SK-N-SH treated with all-trans-retinoic acid at 6 μM for 48 hours (cell line): ENCODE measurements around the gene ALDH3A1.

Experiments used
- ATAC-seq: fragments of 200-7000 bp; cut with Tn5 transposase; 3 replicates; pipeline ENCODE4 v1.9.1; 2020; ENCODE audit warnings: mild to moderate bottlenecking, moderate library complexity
- ARNTL ChIP-seq: fragments of 450-650 bp; formaldehyde crosslinking; IDR thresholded peaks from 2 replicates; pipeline ENCODE4 v1.5.0; 2020; ENCODE audit warnings: low read depth, mild to moderate bottlenecking, moderate library complexity, borderline replicate concordance
- BACH2 ChIP-seq: fragments of 250-450 bp; sonication (Bioruptor Pico); IDR thresholded peaks from 2 replicates; pipeline ENCODE4 v1.9.0; 2021; ENCODE audit warnings: mild to moderate bottlenecking, borderline replicate concordance
- CSDC2 ChIP-seq: fragments of 250-450 bp; sonication (Bioruptor Pico); IDR thresholded peaks from 2 replicates; pipeline ENCODE4 v1.5.0; 2020; ENCODE audit warnings: mild to moderate bottlenecking, moderate library complexity
- CSRNP3 ChIP-seq: fragments of 250-450 bp; sonication (Bioruptor Pico); IDR thresholded peaks from 2 replicates; pipeline ENCODE4 v1.5.1; 2021; ENCODE audit warnings: mild to moderate bottlenecking, moderate library complexity
- ESRRG ChIP-seq: fragments of 250-450 bp; sonication (Bioruptor Pico); IDR thresholded peaks from 2 replicates; pipeline ENCODE4 v1.6.1; 2021; ENCODE audit warnings: mild to moderate bottlenecking
- GLIS3 ChIP-seq: fragments of 250-450 bp; sonication (Bioruptor Pico); IDR thresholded peaks from 2 replicates; pipeline ENCODE4 v1.5.0; 2020; ENCODE audit warnings: mild to moderate bottlenecking, moderate library complexity
- ISL1 ChIP-seq: fragments of 250-450 bp; sonication (Bioruptor Pico); IDR thresholded peaks from 2 replicates; pipeline ENCODE4 v2.1.2; 2022; ENCODE audit warnings: mild to moderate bottlenecking, moderate library complexity
- OSR1 ChIP-seq: fragments of 250-450 bp; sonication (Bioruptor Pico); IDR thresholded peaks from 2 replicates; pipeline ENCODE4 v1.8.0; 2022; ENCODE audit warnings: moderate library complexity, mild to moderate bottlenecking, inconsistent platforms
- TCF4 ChIP-seq: fragments of 250-450 bp; sonication (Bioruptor Pico); IDR thresholded peaks from 2 replicates; pipeline ENCODE4 v1.8.0; 2021; ENCODE audit warnings: mild to moderate bottlenecking, moderate library complexity, borderline replicate concordance
- TOX ChIP-seq: fragments of 250-450 bp; sonication (Bioruptor Pico); IDR thresholded peaks from 2 replicates; pipeline ENCODE4 v1.8.0; 2021; ENCODE audit warnings: mild to moderate bottlenecking, moderate library complexity, borderline replicate concordance
- ZFP3 ChIP-seq: fragments of 250-450 bp; sonication (Bioruptor Pico); IDR thresholded peaks from 2 replicates; pipeline ENCODE4 v1.5.0; 2020; ENCODE audit warnings: mild to moderate bottlenecking, moderate library complexity
- ZFP30 ChIP-seq: fragments of 450-650 bp; formaldehyde crosslinking; IDR thresholded peaks from 2 replicates; pipeline ENCODE4 v1.5.0; 2022; ENCODE audit warnings: mild to moderate bottlenecking, moderate library complexity
- ZNF565 ChIP-seq: fragments of 450-650 bp; formaldehyde crosslinking; conservative IDR thresholded peaks from 2 replicates; pipeline ENCODE4 v1.5.0; 2020; ENCODE audit warnings: low read depth, mild to moderate bottlenecking, moderate library complexity
- TF ChIP-seq, protein P1 (sequence below): fragments of 250-450 bp; sonication (Bioruptor Pico); IDR thresholded peaks from 2 replicates; pipeline ENCODE4 v1.8.0; 2020; ENCODE audit warnings: mild to moderate bottlenecking, moderate library complexity, borderline replicate concordance
- TF ChIP-seq, protein P2 (sequence below): fragments of 250-450 bp; sonication (Bioruptor Pico); IDR thresholded peaks from 2 replicates; pipeline ENCODE4 v1.8.0; 2021; ENCODE audit warnings: low read depth, mild to moderate bottlenecking, moderate library complexity, borderline replicate concordance

ALDH3A1 gene

DNA sequence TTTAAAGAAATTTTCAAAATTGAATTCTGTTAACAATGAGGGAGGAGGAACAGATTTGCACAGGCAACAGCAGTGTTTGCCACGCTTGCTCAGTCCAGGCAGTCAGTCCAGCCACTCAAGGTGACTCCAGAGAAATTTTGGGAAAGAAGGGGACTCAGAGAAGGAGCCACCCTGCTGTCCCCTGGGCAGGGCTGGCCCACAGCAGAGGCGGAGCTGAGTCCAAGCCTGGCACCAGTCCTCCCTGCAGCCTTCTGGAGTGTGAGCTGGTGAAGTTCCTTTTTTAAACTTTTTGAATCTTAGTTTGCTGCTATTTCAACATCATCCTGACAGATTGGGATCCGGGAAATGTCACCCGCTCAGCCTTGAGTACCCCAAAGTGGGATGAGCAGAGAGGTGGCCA is 17.3 kb downstream of the ALDH3A1 start (continued):
- TF ChIP-seq, protein P1, sequence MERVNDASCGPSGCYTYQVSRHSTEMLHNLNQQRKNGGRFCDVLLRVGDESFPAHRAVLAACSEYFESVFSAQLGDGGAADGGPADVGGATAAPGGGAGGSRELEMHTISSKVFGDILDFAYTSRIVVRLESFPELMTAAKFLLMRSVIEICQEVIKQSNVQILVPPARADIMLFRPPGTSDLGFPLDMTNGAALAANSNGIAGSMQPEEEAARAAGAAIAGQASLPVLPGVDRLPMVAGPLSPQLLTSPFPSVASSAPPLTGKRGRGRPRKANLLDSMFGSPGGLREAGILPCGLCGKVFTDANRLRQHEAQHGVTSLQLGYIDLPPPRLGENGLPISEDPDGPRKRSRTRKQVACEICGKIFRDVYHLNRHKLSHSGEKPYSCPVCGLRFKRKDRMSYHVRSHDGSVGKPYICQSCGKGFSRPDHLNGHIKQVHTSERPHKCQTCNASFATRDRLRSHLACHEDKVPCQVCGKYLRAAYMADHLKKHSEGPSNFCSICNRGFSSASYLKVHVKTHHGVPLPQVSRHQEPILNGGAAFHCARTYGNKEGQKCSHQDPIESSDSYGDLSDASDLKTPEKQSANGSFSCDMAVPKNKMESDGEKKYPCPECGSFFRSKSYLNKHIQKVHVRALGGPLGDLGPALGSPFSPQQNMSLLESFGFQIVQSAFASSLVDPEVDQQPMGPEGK, result no peak
- no peak for TF ChIP-seq GLIS3 (CRISPR knock-in tag)
- TF ChIP-seq, all 23 proteins: peak for 0

DNA sequence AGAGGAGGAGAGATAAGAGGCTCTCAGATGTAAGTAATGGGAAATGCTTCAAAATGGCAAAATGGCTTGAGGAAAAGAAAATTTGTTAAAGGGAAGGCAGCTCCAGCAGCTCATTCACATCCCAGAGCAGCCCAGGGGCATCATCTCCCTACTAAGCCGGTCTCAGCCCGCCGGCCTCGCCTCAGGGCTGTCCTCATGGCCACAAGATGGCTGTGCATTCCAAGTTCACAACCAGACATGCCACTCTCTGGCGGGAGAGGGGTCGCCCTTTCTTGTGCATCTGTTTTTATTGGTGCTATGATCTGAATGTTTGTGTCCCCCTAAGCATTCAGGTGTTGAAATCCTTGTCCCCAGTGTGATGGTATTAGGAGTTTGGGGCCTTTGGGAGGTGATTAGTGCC is 18.2 kb downstream of the ALDH3A1 start:
- TF ChIP-seq BACH2 (CRISPR knock-in tag), result no peak
- TF ChIP-seq ESRRG (CRISPR knock-in tag), result no peak
- ATAC-seq, result no peak

- TF ChIP-seq TCF4 (CRISPR knock-in tag) (peak; percentile 23; the same call in 1 of the 2 replicates), ISL1 (CRISPR knock-in tag) (no peak)
- peak; percentile 70 for ATAC-seq
Measured at GRCh38 chr17:19728084-19728495, 20.0 kb downstream of the ALDH3A1 start.

GRCh38 chr17:19727501-19728078 is 20.5 kb downstream of the ALDH3A1 start:
- no peak for TF ChIP-seq CSDC2 (CRISPR knock-in tag)
- no peak for TF ChIP-seq GLIS3 (CRISPR knock-in tag)
- TF ChIP-seq, protein P1, result no peak
- TF ChIP-seq ZFP3 (CRISPR knock-in tag), result no peak
- TF ChIP-seq, protein P2, sequence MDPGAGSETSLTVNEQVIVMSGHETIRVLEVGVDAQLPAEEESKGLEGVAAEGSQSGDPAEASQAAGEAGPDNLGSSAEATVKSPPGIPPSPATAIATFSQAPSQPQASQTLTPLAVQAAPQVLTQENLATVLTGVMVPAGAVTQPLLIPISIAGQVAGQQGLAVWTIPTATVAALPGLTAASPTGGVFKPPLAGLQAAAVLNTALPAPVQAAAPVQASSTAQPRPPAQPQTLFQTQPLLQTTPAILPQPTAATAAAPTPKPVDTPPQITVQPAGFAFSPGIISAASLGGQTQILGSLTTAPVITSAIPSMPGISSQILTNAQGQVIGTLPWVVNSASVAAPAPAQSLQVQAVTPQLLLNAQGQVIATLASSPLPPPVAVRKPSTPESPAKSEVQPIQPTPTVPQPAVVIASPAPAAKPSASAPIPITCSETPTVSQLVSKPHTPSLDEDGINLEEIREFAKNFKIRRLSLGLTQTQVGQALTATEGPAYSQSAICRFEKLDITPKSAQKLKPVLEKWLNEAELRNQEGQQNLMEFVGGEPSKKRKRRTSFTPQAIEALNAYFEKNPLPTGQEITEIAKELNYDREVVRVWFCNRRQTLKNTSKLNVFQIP, result no peak

GRCh38 chr17:19726631-19727376 is 21.3 kb downstream of the ALDH3A1 start:
- no peak for TF ChIP-seq CSDC2 (CRISPR knock-in tag)
- TF ChIP-seq, protein P2, result no peak
- no peak for TF ChIP-seq ESRRG (CRISPR knock-in tag)
- no peak for TF ChIP-seq ISL1 (CRISPR knock-in tag)
- no peak for TF ChIP-seq ZFP30 (CRISPR knock-in tag)
- TF ChIP-seq OSR1 (CRISPR knock-in tag), result no peak
- no peak for TF ChIP-seq BACH2 (CRISPR knock-in tag)
- TF ChIP-seq ZNF565 (CRISPR knock-in tag), result no peak
- TF ChIP-seq ARNTL (CRISPR knock-in tag), result no peak
- TF ChIP-seq GLIS3 (CRISPR knock-in tag), result no peak
- no peak for TF ChIP-seq TOX (CRISPR knock-in tag)
- TF ChIP-seq CSRNP3 (CRISPR knock-in tag), result no peak
- TF ChIP-seq ZFP3 (CRISPR knock-in tag), result no peak
- TF ChIP-seq, all 23 proteins: peak for 0
- no peak for ATAC-seq

More at GRCh38 chr17:19727501-19728078, 20.5 kb downstream of the ALDH3A1 start:
- ATAC-seq, result peak; percentile 42
